Kidney (tissue), 14 donors: ENCODE measurements around the gene PFDN4. TPM values are rescaled to one million over a fixed set of nuclear protein-coding genes. Genes with fewer than 3 reads are reported as not detected.

Source experiments
- DNase-seq, 5 donors: peaks; one replicate each; pipeline ENCODE4 v3.0.0-alpha.2; 2013 to 2020
- FAIRE-seq: peaks from 2 replicates; lab custom pipeline; 2012; peaks lifted over from hg19 to GRCh38; lab: Jason Lieb, UNC
- H3K27ac ChIP-seq, 2 donors: one replicate each; pipeline ENCODE4 v1.7.0; 2013; ENCODE audit warnings: low read depth in 2 of 2, low read length in 2 of 2, inconsistent platforms in 1 of 2
- H3K27me3 ChIP-seq: one replicate; pipeline ENCODE4 v1.7.1; 2013; ENCODE audit warnings: low read length, inconsistent platforms; ENCODE audit not compliant: control insufficient read depth, insufficient read depth
- H3K36me3 ChIP-seq, 3 donors: one replicate each; pipeline versions ENCODE4 v1.7.0 to v1.7.1; 2013; ENCODE audit warnings: low read length in 3 of 3, control low read depth in 1 of 3, inconsistent platforms in 1 of 3; ENCODE audit not compliant: insufficient read depth in 3 of 3, control insufficient read depth in 2 of 3
- H3K4me1 ChIP-seq, 3 donors: one replicate each; pipeline versions ENCODE4 v1.7.0 to v1.7.1; 2013; ENCODE audit warnings: low read length in 3 of 3, inconsistent platforms in 1 of 3, low read depth in 1 of 3; ENCODE audit not compliant: control insufficient read depth in 2 of 3, insufficient read depth in 2 of 3
- H3K4me3 ChIP-seq, 3 donors: one replicate each; pipeline versions ENCODE4 v1.7.0 to v1.8.1; 2013; ENCODE audit warnings: low read length in 3 of 3, control low read depth in 1 of 3, inconsistent platforms in 1 of 3
- H3K9ac ChIP-seq, 3 donors: one replicate each; pipeline versions ENCODE4 v1.7.0 to v1.7.1; 2013; ENCODE audit warnings: low read length in 3 of 3, control low read depth in 1 of 3, inconsistent platforms in 1 of 3
- H3K9me3 ChIP-seq, 3 donors: one replicate each; pipeline versions ENCODE4 v1.7.0 to v1.7.1; 2013; ENCODE audit warnings: low read length in 3 of 3, control low read depth in 1 of 3, inconsistent platforms in 1 of 3; ENCODE audit not compliant: control insufficient read depth in 2 of 3, insufficient read depth in 1 of 3
- CTCF ChIP-seq: IDR thresholded peaks from 3 replicates; pipeline ENCODE4 v1.5.1; 2012; ENCODE audit warnings: mild to moderate bottlenecking, moderate library complexity, borderline replicate concordance; ENCODE audit not compliant: insufficient read depth; ENCODE audit errors: extremely low read depth
- intact Hi-C: fragments of 100-400 bp; cut with DNase I; formaldehyde crosslinking; loops from one replicate; pipeline ENCODE4 v1.11.1; 2022
- polyA plus RNA-seq: library from polyadenylated mRNA; stranded (reverse); fragments of 350-450 nt; fragmentation: Illumina TruSeq; extraction: RNeasy Lipid Tissue Mini Kit (QIAGEN cat#74804); gene quantifications from one replicate; pipeline ENCODE4 v1.2.3, GENCODE V29; 2014; ENCODE audit warnings: low read depth, low replicate concordance; ENCODE audit not compliant: insufficient read depth
- total RNA-seq: library from RNA; stranded (reverse); fragmentation: NEBNext Ultra II Directional; extraction: Animal tissue kit (Norgen Biotek cat#: 25700); gene quantifications from one replicate; pipeline ENCODE4 v1.2.1, GENCODE V29; 2021
- donor health status: control.
- donor health status: control.
- donor health status: control.
- donor health status: control.
- donor health status: control.
- donor health status: DM: yes; HTN: yes; CAD: no.
- donor health status: Normal renal cell carcinoma (clear cell type).

Gene PFDN4
- total and polyA plus RNA-seq, 2 donors from 2014 or later = 19.7 to 49.5 TPM

- Histone ChIP-seq H3K9ac (no peak overlapping the region), H3K4me3 (no peak overlapping the region), H3K4me1 (peaks cover 0 to 7% (median 0%) of the 10 kb centered on the region in 3 donors), H3K27me3 (peaks cover 22% of the 10 kb centered on the region), H3K27ac (no peak overlapping the region), H3K36me3 (no peaks in the 10 kb centered on the region), H3K9me3 (no peaks in the 10 kb centered on the region)
- no peak for TF ChIP-seq CTCF
- DNase-seq (no peak), FAIRE-seq (no peak)
- intact Hi-C loops = no loop called here
Observed at GRCh38 chr20:54176610-54177009, 31.3 kb upstream of the PFDN4 start.

- H3K9ac ChIP-seq = no peak overlapping the region
- no peak for FAIRE-seq
- H3K4me3 ChIP-seq = no peak overlapping the region
- peaks cover 0 to 7% (median 0%) of the 10 kb centered on the region in 3 donors for H3K4me1 ChIP-seq
- no peaks in the 10 kb centered on the region for H3K36me3 ChIP-seq
- peaks cover 22% of the 10 kb centered on the region for H3K27me3 ChIP-seq
- no peak overlapping the region for H3K27ac ChIP-seq
- no peak for DNase-seq
- H3K9me3 ChIP-seq = no peaks in the 10 kb centered on the region
- TF ChIP-seq CTCF = no peak
- intact Hi-C loops = no loop called here
Observed at GRCh38 chr20:54177378-54177777, 30.5 kb upstream of the PFDN4 start.

GRCh38 chr20:54178256-54178655 lies 29.6 kb upstream of the PFDN4 start:
- intact Hi-C loops = no loop called here
- Histone ChIP-seq H3K27me3 (peaks cover 17% of the 10 kb centered on the region), H3K4me1 (peaks cover 0 to 3% (median 0%) of the 10 kb centered on the region in 3 donors), H3K4me3 (no peak overlapping the region), H3K9me3 (no peaks in the 10 kb centered on the region), H3K27ac (no peak overlapping the region), H3K36me3 (no peaks in the 10 kb centered on the region), H3K9ac (no peak overlapping the region)
- no peak for TF ChIP-seq CTCF
- DNase-seq (no peak), FAIRE-seq (no peak)

GRCh38 chr20:54179946-54180345 lies 27.9 kb upstream of the PFDN4 start:
- peaks cover 7% of the 10 kb centered on the region for H3K27me3 ChIP-seq

More at GRCh38 chr20:54179946-54180345, 27.9 kb upstream of the PFDN4 start:
- FAIRE-seq = no peak
- no peaks in the 10 kb centered on the region for H3K4me1 ChIP-seq
- intact Hi-C loops = no loop called here
- no peak overlapping the region for H3K27ac ChIP-seq
- H3K36me3 ChIP-seq = no peaks in the 10 kb centered on the region
- H3K9me3 ChIP-seq = no peaks in the 10 kb centered on the region
- no peak overlapping the region for H3K4me3 ChIP-seq
- no peak overlapping the region for H3K9ac ChIP-seq
- no peak for TF ChIP-seq CTCF
- no peak for DNase-seq
